ENCODE measurements around the gene MAGI2.

The MAGI2 gene

DNA sequence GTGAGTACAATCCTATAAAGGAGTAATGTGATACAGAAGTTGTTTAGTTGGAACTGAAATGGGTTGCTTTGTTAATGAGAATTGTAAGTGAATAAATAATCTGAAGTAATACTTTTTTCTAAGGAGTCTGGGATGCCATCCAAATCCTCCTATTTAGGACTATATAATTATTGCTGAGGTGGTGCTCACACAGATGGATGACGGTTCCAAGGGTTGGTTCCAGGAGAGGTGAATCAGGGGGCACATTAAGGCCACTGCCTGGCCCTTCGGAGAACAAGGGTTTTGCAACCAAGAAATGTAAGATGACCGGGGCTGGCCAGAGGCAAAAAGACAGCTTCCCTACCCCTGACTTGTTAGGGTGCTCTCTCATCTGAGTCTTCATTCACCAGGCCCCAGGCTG, 1302.2 kb downstream of the MAGI2 start:
- DNase-seq, result no peak

DNA sequence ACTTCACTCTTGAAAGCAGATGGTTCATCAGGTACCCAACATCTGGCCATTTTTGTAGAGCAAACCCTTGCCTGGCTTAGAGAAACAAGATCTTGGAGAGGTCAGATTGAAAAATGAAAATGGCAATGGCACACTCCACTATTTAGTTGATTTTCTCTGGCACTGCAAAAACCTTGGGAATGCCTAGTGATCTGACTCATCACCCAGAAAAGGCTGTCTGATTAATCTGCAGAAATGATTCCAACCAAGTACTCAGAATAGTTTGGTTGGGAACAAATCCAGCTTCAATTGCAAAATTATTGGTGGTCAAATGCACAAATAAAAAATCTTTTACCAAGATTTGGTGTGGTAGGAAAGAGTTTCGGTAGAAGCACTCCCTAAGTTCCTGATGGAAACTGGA, 1303.7 kb downstream of the MAGI2 start:
- DNase-seq, result no peak

GRCh38 chr7:78148166-78148894, 1305.1 kb downstream of the MAGI2 start:
- no peak for DNase-seq

- DNase-seq, result no peak
Observed at GRCh38 chr7:78146546-78146945, 1306.9 kb downstream of the MAGI2 start.

DNA sequence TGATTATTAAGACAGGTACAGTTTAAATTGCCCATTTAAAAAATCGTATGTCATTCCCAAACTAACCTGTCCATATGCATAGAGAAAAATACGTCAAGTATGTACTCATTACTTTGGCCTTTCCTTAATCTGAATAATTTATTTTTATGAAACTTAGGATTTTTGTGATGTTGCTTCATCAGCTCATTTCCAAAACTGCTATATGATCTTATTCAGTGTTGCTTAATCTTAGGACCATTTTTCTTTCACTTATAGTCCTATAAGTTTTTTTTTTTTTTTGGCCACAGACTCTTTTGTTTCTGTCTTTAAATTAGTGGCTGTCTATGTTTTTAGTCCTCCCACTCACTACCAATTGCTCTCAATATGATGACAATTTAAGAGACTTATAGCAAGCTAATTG, 1309.8 kb downstream of the MAGI2 start:
- no peak for DNase-seq

DNA sequence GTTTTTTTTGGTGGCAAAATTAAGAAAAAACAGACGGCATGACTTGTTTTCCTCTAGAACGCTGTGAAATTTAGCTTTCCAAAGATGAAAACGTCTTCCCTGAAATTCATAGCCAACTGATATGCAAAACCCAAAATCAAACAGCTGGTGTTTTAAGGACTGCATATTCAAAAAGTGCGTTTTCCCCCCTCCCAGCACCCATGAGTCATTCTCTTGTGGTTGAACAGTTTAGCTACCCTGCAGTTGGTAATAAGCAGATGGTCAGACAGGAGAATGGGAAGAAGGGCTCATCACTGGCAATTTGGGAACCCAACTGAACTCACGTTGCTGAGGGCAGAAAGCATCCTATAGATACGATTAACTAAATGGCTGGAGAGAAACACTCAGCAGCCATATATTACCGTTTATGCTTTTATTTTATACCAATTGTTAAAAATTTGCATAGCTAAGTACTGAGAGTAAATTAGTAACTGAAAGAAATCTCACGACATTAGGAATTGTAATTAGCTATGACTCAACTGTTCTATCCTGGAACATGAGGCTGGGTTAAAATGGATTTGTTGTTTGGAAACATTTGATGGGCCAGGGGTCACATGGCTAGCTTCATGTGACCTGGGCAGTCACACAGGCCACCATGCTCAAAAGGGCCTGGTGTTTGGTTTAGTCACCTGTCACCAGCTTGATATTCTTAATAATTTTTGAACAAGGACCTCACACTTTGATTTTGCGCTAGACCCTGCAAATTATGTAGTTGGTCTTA, 1311.8 kb downstream of the MAGI2 start:
- DNase-seq, result no peak

DNA sequence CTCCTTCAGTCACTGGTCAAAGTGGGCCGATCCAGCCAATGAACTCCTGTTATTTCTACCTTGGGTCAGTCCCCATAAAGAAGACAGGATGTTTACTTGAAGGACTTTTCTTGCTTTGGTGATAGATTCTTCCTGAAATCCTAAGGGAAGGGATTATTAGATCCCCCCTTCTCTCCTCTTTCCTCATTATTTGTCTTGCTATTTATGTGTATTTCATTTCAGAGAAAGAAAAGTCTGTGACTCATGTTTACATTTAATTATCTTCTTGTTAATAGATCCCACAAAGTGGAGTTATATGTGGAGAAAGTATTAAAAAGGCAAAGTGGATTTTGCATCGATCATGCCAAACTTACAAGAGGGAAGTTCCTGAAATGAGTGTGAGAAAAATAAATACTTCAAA, 1313.4 kb downstream of the MAGI2 start:
- DNase-seq, result no peak

DNA sequence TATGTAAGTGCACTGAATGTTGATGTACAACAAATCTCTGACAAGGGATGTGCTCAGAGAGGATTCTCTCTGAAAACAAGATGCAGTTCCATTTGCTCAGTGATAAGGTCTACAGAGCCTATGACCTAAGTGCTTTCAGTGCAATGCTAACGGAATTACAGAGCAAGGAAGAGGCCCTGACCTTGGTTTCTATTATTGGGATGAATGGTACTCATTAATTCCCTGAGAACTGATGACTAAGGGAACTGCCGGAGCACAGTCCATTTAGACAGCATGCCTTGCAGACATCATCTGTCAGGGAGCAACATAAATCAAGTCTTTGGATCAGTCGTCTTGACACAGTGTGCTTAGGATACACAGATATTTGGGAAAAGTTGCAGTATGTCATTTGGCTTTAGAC, 1314.1 kb downstream of the MAGI2 start:
- DNase-seq, result no peak

- no peak for DNase-seq
Observed at GRCh38 chr7:78134774-78135173, 1318.7 kb downstream of the MAGI2 start.

DNA sequence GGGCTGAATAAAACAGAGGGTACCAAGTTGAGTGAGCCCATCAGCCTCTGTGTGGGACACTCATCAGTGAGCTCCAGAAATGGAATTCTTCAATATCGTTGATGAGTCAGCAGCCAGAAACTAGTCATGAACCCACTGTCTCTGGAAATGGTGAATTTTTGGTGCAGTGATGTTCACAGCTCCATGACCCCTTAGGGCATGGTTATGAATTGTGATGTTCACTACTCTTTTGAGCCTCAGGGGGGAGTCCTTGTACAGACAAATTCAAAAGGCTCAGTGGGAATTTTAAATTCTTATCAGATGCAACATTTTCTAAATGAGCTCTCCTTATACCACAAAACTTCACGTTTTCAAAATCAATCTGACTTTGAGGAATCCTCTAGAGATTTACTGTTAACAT, 1319.2 kb downstream of the MAGI2 start:
- DNase-seq, result no peak

GRCh38 chr7:78130446-78131215, 1322.8 kb downstream of the MAGI2 start:
- no peak for DNase-seq

DNA sequence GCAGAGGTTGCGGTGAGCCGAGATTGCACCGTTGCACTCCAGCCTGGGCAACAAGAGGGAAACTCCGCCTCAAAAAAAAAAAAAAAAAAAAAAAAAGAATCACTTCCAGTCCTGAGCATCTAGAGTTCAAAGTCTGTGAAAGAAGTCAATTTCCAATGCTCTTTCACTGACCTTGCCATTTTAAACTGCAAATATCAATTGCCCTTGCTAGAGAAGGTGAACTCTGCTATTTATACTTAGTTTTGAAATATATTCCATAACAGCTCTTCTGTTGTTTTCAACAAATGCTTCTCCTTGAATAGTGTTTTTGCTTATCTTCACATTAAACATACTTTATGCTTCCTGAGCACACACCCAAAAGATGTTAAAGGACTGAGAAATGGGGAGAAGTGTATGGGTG, 1323.6 kb downstream of the MAGI2 start:
- DNase-seq, result no peak

- DNase-seq, result no peak
Observed at GRCh38 chr7:78127009-78127408, 1326.5 kb downstream of the MAGI2 start.

GRCh38 chr7:78125884-78126283, 1327.6 kb downstream of the MAGI2 start:
- DNase-seq, result no peak

GRCh38 chr7:78124216-78124615, 1329.3 kb downstream of the MAGI2 start:
- DNase-seq, result no peak

DNA sequence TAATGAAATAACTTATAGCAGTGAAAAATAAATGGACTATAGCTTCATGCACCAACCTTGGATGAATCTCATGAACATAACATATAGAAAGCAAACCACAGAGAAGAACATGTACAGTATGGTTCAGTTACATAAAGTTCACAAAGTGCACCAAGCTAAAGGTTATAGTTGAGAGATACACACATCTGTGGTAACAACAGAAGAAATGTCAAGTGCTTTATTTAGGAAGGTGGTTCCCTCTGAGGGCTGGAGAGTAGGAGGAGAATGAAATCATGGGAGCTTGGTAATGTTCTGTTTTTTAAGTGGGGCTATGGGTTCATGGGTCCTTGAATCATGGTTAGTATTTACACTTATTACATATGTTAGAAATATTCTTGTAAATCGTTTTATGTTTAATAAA, 1331.6 kb downstream of the MAGI2 start:
- no peak for DNase-seq

GRCh38 chr7:78118470-78118869, 1335.0 kb downstream of the MAGI2 start:
- no peak for DNase-seq

- DNase-seq, result no peak
Observed at GRCh38 chr7:78115876-78116275, 1337.6 kb downstream of the MAGI2 start.

DNA sequence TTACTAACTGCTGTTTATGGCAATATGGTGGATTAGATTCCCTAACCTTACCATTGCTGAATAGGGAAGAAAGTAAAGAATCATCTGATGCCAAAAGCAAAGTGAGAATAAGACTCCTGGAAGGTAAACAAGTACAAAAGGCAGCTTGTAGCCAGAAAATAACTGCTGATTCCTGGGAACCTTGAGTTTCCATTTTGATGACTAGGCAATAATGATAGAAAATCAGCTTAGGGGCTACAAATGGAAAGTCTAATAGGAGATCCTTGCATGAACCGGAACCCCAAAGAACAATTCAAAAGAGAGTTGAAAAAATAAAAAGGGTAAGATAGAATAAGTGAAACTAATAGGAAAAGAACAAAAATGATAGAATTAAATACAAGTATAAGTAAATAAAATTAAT, 1338.5 kb downstream of the MAGI2 start:
- no peak for DNase-seq

- DNase-seq, result no peak
Observed at GRCh38 chr7:78112488-78112887, 1341.0 kb downstream of the MAGI2 start.

- no peak for DNase-seq
Observed at GRCh38 chr7:78111386-78111785, 1342.1 kb downstream of the MAGI2 start.

DNA sequence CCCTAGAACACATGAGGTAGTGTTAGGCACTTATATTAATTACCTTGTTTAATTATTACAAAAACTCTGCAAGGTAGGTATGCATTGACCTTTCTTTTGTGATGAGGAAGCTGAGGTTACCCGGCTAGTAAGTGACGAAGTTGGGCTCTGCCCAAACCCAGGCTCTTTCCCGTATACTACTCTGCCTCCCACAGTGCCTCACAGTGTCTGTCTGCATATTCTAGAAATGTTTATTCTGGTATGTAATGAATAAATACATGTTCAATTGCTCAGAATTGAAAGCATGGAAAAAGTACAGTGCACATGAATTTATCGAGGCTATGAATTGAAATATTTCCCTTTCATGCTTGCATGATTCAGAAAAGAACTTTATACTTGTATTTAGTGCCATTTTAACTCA, 1350.0 kb downstream of the MAGI2 start:
- DNase-seq, result no peak

GRCh38 chr7:78101076-78101475, 1352.4 kb downstream of the MAGI2 start:
- no peak for DNase-seq

Measured in left hindlimb (tissue), 1 donor.